GM18508 (cell line): ENCODE data around the gene ZFP90.
"Not testable (repeated sequence)": the region's sequence is repeated elsewhere in the genome, so short reads cannot be mapped to it uniquely, and the experiment has no call there.

Source experiments
- ATAC-seq: cut with Tn5 transposase; IDR thresholded peaks from one replicate; pipeline ENCODE4 v1.9.1; 2021; ENCODE audit warnings: moderate number of reproducible peaks; ENCODE audit not compliant: insufficient read depth, unreplicated experiment

The ZFP90 gene

GRCh38 chr16:68514511-68514910, 24.6 kb upstream of the ZFP90 start:
- ATAC-seq: no peak

- no peak for ATAC-seq
These were observed 21.4 kb upstream of the ZFP90 start for GRCh38 chr16:68517606-68518166.

- ATAC-seq: no peak
These were observed 19.8 kb upstream of the ZFP90 start for GRCh38 chr16:68519225-68519745.

GRCh38 chr16:68520649-68521086, 18.4 kb upstream of the ZFP90 start:
- ATAC-seq: no peak

GRCh38 chr16:68524069-68524820, 14.8 kb upstream of the ZFP90 start:
- no peak for ATAC-seq

GRCh38 chr16:68526143-68526781, 12.8 kb upstream of the ZFP90 start:
- no peak for ATAC-seq

GRCh38 chr16:68526782-68527145, 12.3 kb upstream of the ZFP90 start:
- ATAC-seq: no peak

- ATAC-seq: no peak
These were observed 10.9 kb upstream of the ZFP90 start for GRCh38 chr16:68528233-68528632.

- no peak for ATAC-seq
These were observed 10.3 kb upstream of the ZFP90 start for GRCh38 chr16:68528686-68529379.

GRCh38 chr16:68529608-68529930, 9.5 kb upstream of the ZFP90 start:
- ATAC-seq: no peak

GRCh38 chr16:68529931-68530701, 9.0 kb upstream of the ZFP90 start:
- ATAC-seq: no peak

- ATAC-seq: no peak
These were observed 5.2 kb upstream of the ZFP90 start for GRCh38 chr16:68533937-68534336.

- ATAC-seq: no peak
These were observed 3.8 kb upstream of the ZFP90 start for GRCh38 chr16:68535331-68535730.

- no peak for ATAC-seq
These were observed 684 bp downstream of the ZFP90 start for GRCh38 chr16:68539711-68540239.

- no peak for ATAC-seq
These were observed 9.9 kb downstream of the ZFP90 start for GRCh38 chr16:68548947-68549346.

GRCh38 chr16:68553186-68553585, 14.1 kb downstream of the ZFP90 start:
- ATAC-seq: no peak

GRCh38 chr16:68560341-68560740, 21.2 kb downstream of the ZFP90 start:
- not testable (repeated sequence) for ATAC-seq

- ATAC-seq: no peak
These were observed 24.7 kb downstream of the ZFP90 start for GRCh38 chr16:68563631-68564381.

GRCh38 chr16:68564382-68564985, 25.4 kb downstream of the ZFP90 start:
- ATAC-seq: no peak
